HCT116 (cell line): ENCODE measurements around the gene KLHDC7B. TPM values are rescaled to one million over a fixed set of nuclear protein-coding genes. Genes with fewer than 3 reads are reported as not detected.

Source experiments
- ATAC-seq: fragments of 200-7000 bp; cut with Tn5 transposase; 2 replicates; pipeline ENCODE4 v1.9.1; 2020; ENCODE audit warnings: mild to moderate bottlenecking, moderate library complexity
- BruUV-seq: library from RNA; stranded (reverse); fragments of 400-500 nt; replicated peaks from 2 replicates; lab custom pipeline; 2021; lab: Mats Ljungman, UMichigan
- CTCF ChIA-PET: fragments of 300-600 bp; sonication (Branson Sonifier 250); formaldehyde crosslinking; loops from one replicate; lab custom pipeline; 2021; ENCODE audit warnings: antibody characterized with exemption; lab: Charles Lee
- POLR2A ChIA-PET: fragments of 300-600, 350-600 bp; sonication (Branson Sonifier 250); formaldehyde crosslinking; loops from one replicate; lab custom pipeline; 2021; ENCODE audit warnings: antibody characterized with exemption; lab: Charles Lee
- RAD21 ChIA-PET, 2 experiments: fragments of 300-600 bp; sonication (Branson Sonifier 250); formaldehyde crosslinking; loops; one replicate each; lab custom pipeline; 2023; ENCODE audit warnings: low total read pairs in 2 of 2; ENCODE audit not compliant: uncharacterized antibody in 2 of 2, unreplicated experiment in 2 of 2, low non-redundant PET in 1 of 2; lab: Charles Lee
- DNase-seq: peaks from one replicate; pipeline ENCODE4 v3.0.0-alpha.2; 2010; ENCODE audit warnings: low read depth, low spot score
- H2AFZ ChIP-seq: fragments of 200-600 bp; shearing (Covaris generic), sonication (generic); 2 replicates; pipeline ENCODE4 v1.6.1; 2017; ENCODE audit warnings: low read depth, mixed run types, mixed read lengths, antibody characterized with exemption, low read length; ENCODE audit not compliant: poor library complexity, severe bottlenecking
- H3K27ac ChIP-seq: 2 replicates; pipeline ENCODE4 v1.5.1; 2012; ENCODE audit warnings: low read depth, low read length
- H3K27me3 ChIP-seq: fragments of 200-600 bp; sonication (generic); 2 replicates; pipeline ENCODE4 v1.6.1; 2016; ENCODE audit warnings: mixed run types, low read length, mixed read lengths; ENCODE audit not compliant: insufficient read depth
- H3K36me3 ChIP-seq, 2 experiments: fragments of 200-500 bp in 1 of 2; fragments of 200-600 bp in 1 of 2; sonication (Bioruptor generic) in 1 of 2; sonication (generic) in 1 of 2; 2 replicates each; pipeline versions ENCODE4 v1.5.1 to v1.6.1; 2014 to 2016; ENCODE audit warnings: low read length in 2 of 2, inconsistent platforms in 1 of 2, mixed read lengths in 1 of 2, mixed run types in 1 of 2; ENCODE audit not compliant: insufficient read depth in 2 of 2, control insufficient read depth in 1 of 2
- H3K4me1 ChIP-seq, 2 experiments: fragments of 200-600 bp in 1 of 2; sonication (generic) in 1 of 2; 2 replicates each; pipeline versions ENCODE4 v1.5.1 to v1.6.1; 2012 to 2017; ENCODE audit warnings: low read length in 2 of 2, inconsistent platforms in 1 of 2, mild to moderate bottlenecking in 1 of 2, mixed read lengths in 1 of 2, mixed run types in 1 of 2, moderate library complexity in 1 of 2; ENCODE audit not compliant: insufficient read depth in 2 of 2, control insufficient read depth in 1 of 2
- H3K4me2 ChIP-seq: fragments of 200-600 bp; sonication (generic); 2 replicates; pipeline ENCODE4 v1.6.1; 2017; ENCODE audit warnings: mixed run types, low read length, mixed read lengths
- H3K4me3 ChIP-seq, 2 experiments: fragments of 200-600 bp in 1 of 2; sonication (generic) in 1 of 2; replicated peaks in 1 of 2; 2 replicates each; pipeline ENCODE4 v1.5.1; 2011 to 2016; ENCODE audit warnings: low read length in 2 of 2, control low read depth in 1 of 2, low read depth in 1 of 2, mild to moderate bottlenecking in 1 of 2, mixed read lengths in 1 of 2, mixed run types in 1 of 2
- H3K79me2 ChIP-seq: fragments of 200-600 bp; sonication (generic); 2 replicates; pipeline ENCODE4 v1.6.1; 2017; ENCODE audit warnings: mild to moderate bottlenecking, mixed run types, low read length, moderate library complexity, mixed read lengths; ENCODE audit not compliant: insufficient read depth
- H3K9ac ChIP-seq: fragments of 200-600 bp; sonication (generic); 2 replicates; pipeline ENCODE4 v1.6.1; 2016; ENCODE audit warnings: low read length, mixed read lengths
- H3K9me2 ChIP-seq: fragments of 200-600 bp; sonication (generic), shearing (Covaris generic); 2 replicates; pipeline ENCODE4 v1.6.1; 2017; ENCODE audit warnings: mixed run types, mild to moderate bottlenecking, moderate library complexity; ENCODE audit not compliant: insufficient read depth
- H3K9me3 ChIP-seq, 2 experiments: fragments of 200-500 bp in 1 of 2; fragments of 200-600 bp in 1 of 2; sonication (Bioruptor generic) in 1 of 2; sonication (generic) in 1 of 2; 2 replicates each; pipeline ENCODE4 v1.6.1; 2014 to 2017; ENCODE audit warnings: low read length in 2 of 2, mixed read lengths in 2 of 2, inconsistent platforms in 1 of 2, low read depth in 1 of 2, mild to moderate bottlenecking in 1 of 2, mixed run types in 1 of 2, moderate library complexity in 1 of 2; ENCODE audit not compliant: control insufficient read depth in 1 of 2, insufficient read depth in 1 of 2
- H4K20me1 ChIP-seq: fragments of 200-600 bp; sonication (generic), shearing (Covaris generic); 2 replicates; pipeline ENCODE4 v1.6.1; 2017; ENCODE audit warnings: mixed run types, mild to moderate bottlenecking, moderate library complexity; ENCODE audit not compliant: insufficient read depth
- ELF1 ChIP-seq: IDR thresholded peaks from 2 replicates; pipeline ENCODE4 v1.6.1; 2012; ENCODE audit warnings: low read depth, borderline replicate concordance
- POLR2AphosphoS5 ChIP-seq: IDR thresholded peaks from 2 replicates; pipeline ENCODE4 v1.6.1; 2011; ENCODE audit warnings: mild to moderate bottlenecking, low read depth, low read length, moderate library complexity
- ZFX ChIP-seq: fragments of 450-650 bp; IDR thresholded peaks from 2 replicates; pipeline ENCODE4 v1.6.1; 2017
- intact Hi-C: fragments of 100-400 bp; cut with micrococcal nuclease; formaldehyde crosslinking; loops from 2 replicates; pipeline ENCODE4 v1.10.0; 2022
- total RNA-seq: library from RNA; stranded (reverse); gene quantifications from one replicate; pipeline ENCODE4 v1.2.1, GENCODE V29; 2021; ENCODE audit not compliant: unreplicated experiment
- TF ChIP-seq, protein P1 (sequence below): IDR thresholded peaks from 2 replicates; pipeline ENCODE4 v1.6.1; 2012; ENCODE audit warnings: low read depth

KLHDC7B gene
- total RNA-seq, 1 experiment from 2014 or later = 0.69 TPM

DNA sequence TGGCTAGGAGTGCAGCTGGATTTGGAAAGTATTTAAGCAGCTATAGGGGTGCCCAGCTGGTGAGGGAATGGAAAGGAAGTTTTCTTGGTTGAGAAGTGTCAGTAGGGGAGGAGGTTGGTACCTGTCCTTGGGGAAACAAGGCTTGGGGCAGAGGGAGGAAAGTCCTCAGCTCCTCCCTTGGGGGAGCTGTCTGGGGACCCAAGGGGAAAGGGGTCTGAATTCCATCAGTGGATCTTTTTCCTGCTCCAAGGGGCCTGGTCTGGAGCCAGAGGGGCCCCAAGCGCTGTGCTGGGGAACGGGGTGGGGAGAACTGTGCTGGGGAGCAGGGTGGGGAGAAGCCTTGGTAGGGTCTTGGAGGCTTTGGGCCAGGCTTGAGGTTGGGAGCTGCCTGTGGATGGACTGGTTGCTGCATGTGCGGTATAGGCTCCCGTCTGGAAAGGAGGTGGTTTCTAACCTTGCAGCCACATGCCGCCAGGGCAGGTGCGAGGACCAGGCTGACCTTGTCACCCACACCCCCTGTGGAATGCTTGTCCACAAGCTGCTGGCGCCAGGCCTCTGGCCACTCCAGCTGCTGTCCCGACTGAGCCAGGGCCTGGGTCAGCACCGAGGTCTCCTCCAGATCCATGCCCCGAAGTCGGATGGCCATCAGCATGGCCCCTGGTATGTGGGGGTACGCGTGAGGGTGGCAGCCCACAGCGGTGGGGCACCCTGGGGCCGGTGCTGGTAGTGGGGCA, 16.9 kb upstream of the KLHDC7B start:
- H3K27me3 ChIP-seq = no peaks in the 10 kb centered on the region
- DNase-seq (no peak), ATAC-seq (no peak)
- H3K4me1 ChIP-seq = peaks cover 16 to 83% of the 10 kb centered on the region in 2 experiments; a peak in 3 of 4 replicates
- BruUV-seq = no TSS peak
- no peaks in the 10 kb centered on the region for H3K9me3 ChIP-seq
- peak overlapping the region; percentile 93 for H3K4me2 ChIP-seq
- no peaks in the 10 kb centered on the region for H4K20me1 ChIP-seq
- intact Hi-C loops = no loop called here
- CTCF ChIA-PET = interaction anchor here (0.6 kb wide), 1 partner anchor 90 kb away, joined by 3 read pairs; no protein-coding TSS in a partner anchor
- H3K4me3 ChIP-seq = peak overlapping the region; percentile 92 to 96
- H3K79me2 ChIP-seq = peaks cover 19% of the 10 kb centered on the region
- peak overlapping the region; percentile 100 for H3K27ac ChIP-seq
- TF ChIP-seq ELF1 (no peak), POLR2AphosphoS5 (peak; percentile 23), ZFX (no peak)
- TF ChIP-seq, protein P1, sequence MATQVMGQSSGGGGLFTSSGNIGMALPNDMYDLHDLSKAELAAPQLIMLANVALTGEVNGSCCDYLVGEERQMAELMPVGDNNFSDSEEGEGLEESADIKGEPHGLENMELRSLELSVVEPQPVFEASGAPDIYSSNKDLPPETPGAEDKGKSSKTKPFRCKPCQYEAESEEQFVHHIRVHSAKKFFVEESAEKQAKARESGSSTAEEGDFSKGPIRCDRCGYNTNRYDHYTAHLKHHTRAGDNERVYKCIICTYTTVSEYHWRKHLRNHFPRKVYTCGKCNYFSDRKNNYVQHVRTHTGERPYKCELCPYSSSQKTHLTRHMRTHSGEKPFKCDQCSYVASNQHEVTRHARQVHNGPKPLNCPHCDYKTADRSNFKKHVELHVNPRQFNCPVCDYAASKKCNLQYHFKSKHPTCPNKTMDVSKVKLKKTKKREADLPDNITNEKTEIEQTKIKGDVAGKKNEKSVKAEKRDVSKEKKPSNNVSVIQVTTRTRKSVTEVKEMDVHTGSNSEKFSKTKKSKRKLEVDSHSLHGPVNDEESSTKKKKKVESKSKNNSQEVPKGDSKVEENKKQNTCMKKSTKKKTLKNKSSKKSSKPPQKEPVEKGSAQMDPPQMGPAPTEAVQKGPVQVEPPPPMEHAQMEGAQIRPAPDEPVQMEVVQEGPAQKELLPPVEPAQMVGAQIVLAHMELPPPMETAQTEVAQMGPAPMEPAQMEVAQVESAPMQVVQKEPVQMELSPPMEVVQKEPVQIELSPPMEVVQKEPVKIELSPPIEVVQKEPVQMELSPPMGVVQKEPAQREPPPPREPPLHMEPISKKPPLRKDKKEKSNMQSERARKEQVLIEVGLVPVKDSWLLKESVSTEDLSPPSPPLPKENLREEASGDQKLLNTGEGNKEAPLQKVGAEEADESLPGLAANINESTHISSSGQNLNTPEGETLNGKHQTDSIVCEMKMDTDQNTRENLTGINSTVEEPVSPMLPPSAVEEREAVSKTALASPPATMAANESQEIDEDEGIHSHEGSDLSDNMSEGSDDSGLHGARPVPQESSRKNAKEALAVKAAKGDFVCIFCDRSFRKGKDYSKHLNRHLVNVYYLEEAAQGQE = no peak
- H3K9me2 ChIP-seq = no peaks in the 10 kb centered on the region
- H3K36me3 ChIP-seq = peaks cover 0 to under 1% of the 10 kb centered on the region in 2 experiments; a peak in 1 of 4 replicates
- RAD21 ChIA-PET = no interaction called here
- peak overlapping the region; percentile 91 for H3K9ac ChIP-seq
- H2AFZ ChIP-seq = no peak overlapping the region
- POLR2A ChIA-PET = interaction anchor here (0.8 to 1.4 kb wide), 2 partner anchors 17 to 34 kb away, joined by 3 to 7 read pairs; partner anchors contain the start of genes KLHDC7B and SYCE3
